Keratinocyte (primary cell): ENCODE results near the gene CADM3. TPM values are rescaled to one million over a fixed set of nuclear protein-coding genes. Genes with fewer than 3 reads are reported as not detected.

Experiments used
- DNase-seq: peaks from one replicate; pipeline ENCODE4 v3.0.0-alpha.2; 2011; ENCODE audit warnings: low read depth, missing footprints, low spot score
- FAIRE-seq: peaks from 2 replicates; lab custom pipeline; 2011; peaks lifted over from hg19 to GRCh38; lab: Jason Lieb, UNC
- H2AFZ ChIP-seq: 2 replicates; pipeline ENCODE4 v1.6.0; 2012; ENCODE audit warnings: low read length, control low read depth, inconsistent platforms; ENCODE audit not compliant: control insufficient read depth
- H3K27ac ChIP-seq: 2 replicates; pipeline ENCODE4 v1.5.1; 2011; ENCODE audit warnings: low read length; ENCODE audit not compliant: control insufficient read depth, insufficient read depth
- H3K27me3 ChIP-seq: 3 replicates; pipeline ENCODE4 v1.6.0; 2011; ENCODE audit warnings: low read length; ENCODE audit not compliant: control insufficient read depth, insufficient read depth; ENCODE audit errors: extremely low read depth
- H3K36me3 ChIP-seq, 2 experiments: 2 replicates in 1 of 2; 3 replicates in 1 of 2; pipeline ENCODE4 v1.5.1; 2011; ENCODE audit warnings: low read length in 2 of 2, mild to moderate bottlenecking in 1 of 2; ENCODE audit not compliant: control insufficient read depth in 2 of 2, insufficient read depth in 2 of 2; ENCODE audit errors: extremely low read depth in 1 of 2
- H3K4me1 ChIP-seq: 3 replicates; pipeline ENCODE4 v1.5.1; 2011; ENCODE audit warnings: low read length; ENCODE audit not compliant: control insufficient read depth, insufficient read depth; ENCODE audit errors: extremely low read depth
- H3K4me2 ChIP-seq: 3 replicates; pipeline ENCODE4 v1.6.0; 2011; ENCODE audit warnings: low read depth, low read length; ENCODE audit not compliant: control insufficient read depth, insufficient read depth; ENCODE audit errors: extremely low read depth
- H3K4me3 ChIP-seq, 3 experiments: fragments of 200-600 bp in 1 of 3; sonication (generic) in 1 of 3; 2 replicates in 2 of 3; 3 replicates in 1 of 3; pipeline ENCODE4 v1.5.1; 2011 to 2016; ENCODE audit warnings: low read length in 3 of 3, mild to moderate bottlenecking in 3 of 3, control low read depth in 2 of 3, inconsistent platforms in 1 of 3, low read depth in 1 of 3, mixed read lengths in 1 of 3, mixed run types in 1 of 3, moderate library complexity in 1 of 3; ENCODE audit not compliant: control insufficient read depth in 2 of 3, insufficient read depth in 2 of 3; ENCODE audit errors: extremely low read depth in 1 of 3
- H3K79me2 ChIP-seq: 2 replicates; pipeline ENCODE4 v1.6.0; 2012; ENCODE audit warnings: low read length; ENCODE audit not compliant: control insufficient read depth, insufficient read depth
- H3K9ac ChIP-seq: 3 replicates; pipeline ENCODE4 v1.6.0; 2011; ENCODE audit warnings: low read length; ENCODE audit not compliant: control insufficient read depth, insufficient read depth; ENCODE audit errors: extremely low read depth
- H3K9me1 ChIP-seq: 3 replicates; pipeline ENCODE4 v1.6.0; 2011; ENCODE audit warnings: low read length; ENCODE audit not compliant: control insufficient read depth, insufficient read depth; ENCODE audit errors: extremely low read depth
- H3K9me3 ChIP-seq: 2 replicates; pipeline ENCODE4 v1.5.1; 2012; ENCODE audit warnings: low read depth, low read length; ENCODE audit not compliant: control insufficient read depth
- H4K20me1 ChIP-seq: 3 replicates; pipeline ENCODE4 v1.6.0; 2011; ENCODE audit warnings: low read length; ENCODE audit not compliant: control insufficient read depth, insufficient read depth; ENCODE audit errors: extremely low read depth
- CTCF ChIP-seq, 3 experiments: IDR thresholded peaks in 1 of 3; conservative IDR thresholded peaks in 1 of 3; optimal IDR thresholded peaks in 1 of 3; 2 replicates in 2 of 3; 3 replicates in 1 of 3; pipeline versions ENCODE3 to v1.5.1; 2011; ENCODE audit warnings: low read length in 3 of 3, mild to moderate bottlenecking in 3 of 3, moderate library complexity in 2 of 3, control low read depth in 1 of 3, inconsistent platforms in 1 of 3; ENCODE audit not compliant: insufficient read depth in 2 of 3; ENCODE audit errors: extremely low read depth in 1 of 3
- EZH2 ChIP-seq: IDR thresholded peaks from one replicate; pipeline ENCODE4 v1.6.1; 2012; ENCODE audit warnings: inconsistent platforms, mild to moderate bottlenecking, low read length, moderate library complexity
- dilution Hi-C: fragments of 300-500 bp; cut with MboI; formaldehyde crosslinking; loops from one replicate; pipeline ENCODE4 v1.7.0; 2020; ENCODE audit warnings: low sequenced_read_pairs; ENCODE audit not compliant: extremely low pct_ligation_motif_present
- polyA plus RNA-seq, 5 experiments: library from polyadenylated mRNA; depleted of rRNA in 3 of 5; stranded (reverse) in 3 of 5; stranded (forward) in 1 of 5; unstranded in 1 of 5; fragments of >200 nt; gene quantifications; 1 replicate in 1 of 5; 2 replicates in 3 of 5; 3 replicates in 1 of 5; pipeline versions ENCODE4 v1.2.1 to v1.2.3, GENCODE V29; 2011 to 2012; ENCODE audit warnings: missing spikeins in 2 of 5, low read depth in 1 of 5, low replicate concordance in 1 of 5

CADM3 gene
- polyA plus RNA-seq, 1 donor (not counting 4 experiments of a cell fraction or from before 2014, with no cell fraction given) = not detected

GRCh38 chr1:159163614-159164228, 7.7 kb upstream of the CADM3 start:
- Histone ChIP-seq H4K20me1 (no peaks in the 10 kb centered on the region), H3K27me3 (peaks cover 16% of the 10 kb centered on the region), H3K36me3 (no peaks in the 10 kb centered on the region), H3K79me2 (no peaks in the 10 kb centered on the region), H3K9me3 (no peaks in the 10 kb centered on the region), H3K9ac (no peak overlapping the region), H2AFZ (no peak overlapping the region), H3K4me3 (no peak overlapping the region), H3K4me2 (no peak overlapping the region), H3K27ac (no peak overlapping the region), H3K4me1 (peaks cover 12% of the 10 kb centered on the region), H3K9me1 (no peaks in the 10 kb centered on the region)
- no peak for FAIRE-seq
- dilution Hi-C loops = no loop called here
- DNase-seq = no peak
- TF ChIP-seq CTCF (optimal IDR thresholded peaks at IDR 0.05 in 1 of 3, IDR thresholded peaks at IDR 0.05 in 1 of 3, conservative IDR thresholded peaks at IDR 0.05 in 1 of 3; ENCODE audit: extremely low read depth in 1 of 3, insufficient read depth in 2 of 3, low read length in 3 of 3) = no peak
- TF ChIP-seq EZH2 = no peak

- Histone ChIP-seq H3K27me3 (peaks cover 54% of the 10 kb centered on the region), H3K9me1 (no peaks in the 10 kb centered on the region), H3K4me2 (no peak overlapping the region), H3K9me3 (no peaks in the 10 kb centered on the region), H3K9ac (no peak overlapping the region), H4K20me1 (no peaks in the 10 kb centered on the region), H2AFZ (no peak overlapping the region), H3K36me3 (no peaks in the 10 kb centered on the region), H3K4me3 (no peak overlapping the region), H3K4me1 (no peaks in the 10 kb centered on the region), H3K79me2 (no peaks in the 10 kb centered on the region), H3K27ac (no peak overlapping the region)
- TF ChIP-seq CTCF (optimal IDR thresholded peaks at IDR 0.05 in 1 of 3, IDR thresholded peaks at IDR 0.05 in 1 of 3, conservative IDR thresholded peaks at IDR 0.05 in 1 of 3; ENCODE audit: extremely low read depth in 1 of 3, insufficient read depth in 2 of 3, low read length in 3 of 3) (no peak), EZH2 (no peak)
- dilution Hi-C loops = no loop called here
- no peak for DNase-seq
- FAIRE-seq = no peak
These were observed 3.4 kb upstream of the CADM3 start for GRCh38 chr1:159168043-159168442.
